NAMALWA (cell line): Measurements from ENCODE around the gene DDX46.
A peak's percentile ranks its signal among the peaks of the same experiment; 100 is the strongest.
"Not testable (repeated sequence)": the region's sequence is repeated elsewhere in the genome, so short reads cannot be mapped to it uniquely, and the experiment has no call there.

Experiments used
- DNase-seq: peaks from one replicate; pipeline ENCODE4 v3.0.0-alpha.2; 2015; ENCODE audit warnings: low spot score

Gene DDX46, protein sequence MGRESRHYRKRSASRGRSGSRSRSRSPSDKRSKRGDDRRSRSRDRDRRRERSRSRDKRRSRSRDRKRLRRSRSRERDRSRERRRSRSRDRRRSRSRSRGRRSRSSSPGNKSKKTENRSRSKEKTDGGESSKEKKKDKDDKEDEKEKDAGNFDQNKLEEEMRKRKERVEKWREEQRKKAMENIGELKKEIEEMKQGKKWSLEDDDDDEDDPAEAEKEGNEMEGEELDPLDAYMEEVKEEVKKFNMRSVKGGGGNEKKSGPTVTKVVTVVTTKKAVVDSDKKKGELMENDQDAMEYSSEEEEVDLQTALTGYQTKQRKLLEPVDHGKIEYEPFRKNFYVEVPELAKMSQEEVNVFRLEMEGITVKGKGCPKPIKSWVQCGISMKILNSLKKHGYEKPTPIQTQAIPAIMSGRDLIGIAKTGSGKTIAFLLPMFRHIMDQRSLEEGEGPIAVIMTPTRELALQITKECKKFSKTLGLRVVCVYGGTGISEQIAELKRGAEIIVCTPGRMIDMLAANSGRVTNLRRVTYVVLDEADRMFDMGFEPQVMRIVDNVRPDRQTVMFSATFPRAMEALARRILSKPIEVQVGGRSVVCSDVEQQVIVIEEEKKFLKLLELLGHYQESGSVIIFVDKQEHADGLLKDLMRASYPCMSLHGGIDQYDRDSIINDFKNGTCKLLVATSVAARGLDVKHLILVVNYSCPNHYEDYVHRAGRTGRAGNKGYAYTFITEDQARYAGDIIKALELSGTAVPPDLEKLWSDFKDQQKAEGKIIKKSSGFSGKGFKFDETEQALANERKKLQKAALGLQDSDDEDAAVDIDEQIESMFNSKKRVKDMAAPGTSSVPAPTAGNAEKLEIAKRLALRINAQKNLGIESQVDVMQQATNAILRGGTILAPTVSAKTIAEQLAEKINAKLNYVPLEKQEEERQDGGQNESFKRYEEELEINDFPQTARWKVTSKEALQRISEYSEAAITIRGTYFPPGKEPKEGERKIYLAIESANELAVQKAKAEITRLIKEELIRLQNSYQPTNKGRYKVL

DNA sequence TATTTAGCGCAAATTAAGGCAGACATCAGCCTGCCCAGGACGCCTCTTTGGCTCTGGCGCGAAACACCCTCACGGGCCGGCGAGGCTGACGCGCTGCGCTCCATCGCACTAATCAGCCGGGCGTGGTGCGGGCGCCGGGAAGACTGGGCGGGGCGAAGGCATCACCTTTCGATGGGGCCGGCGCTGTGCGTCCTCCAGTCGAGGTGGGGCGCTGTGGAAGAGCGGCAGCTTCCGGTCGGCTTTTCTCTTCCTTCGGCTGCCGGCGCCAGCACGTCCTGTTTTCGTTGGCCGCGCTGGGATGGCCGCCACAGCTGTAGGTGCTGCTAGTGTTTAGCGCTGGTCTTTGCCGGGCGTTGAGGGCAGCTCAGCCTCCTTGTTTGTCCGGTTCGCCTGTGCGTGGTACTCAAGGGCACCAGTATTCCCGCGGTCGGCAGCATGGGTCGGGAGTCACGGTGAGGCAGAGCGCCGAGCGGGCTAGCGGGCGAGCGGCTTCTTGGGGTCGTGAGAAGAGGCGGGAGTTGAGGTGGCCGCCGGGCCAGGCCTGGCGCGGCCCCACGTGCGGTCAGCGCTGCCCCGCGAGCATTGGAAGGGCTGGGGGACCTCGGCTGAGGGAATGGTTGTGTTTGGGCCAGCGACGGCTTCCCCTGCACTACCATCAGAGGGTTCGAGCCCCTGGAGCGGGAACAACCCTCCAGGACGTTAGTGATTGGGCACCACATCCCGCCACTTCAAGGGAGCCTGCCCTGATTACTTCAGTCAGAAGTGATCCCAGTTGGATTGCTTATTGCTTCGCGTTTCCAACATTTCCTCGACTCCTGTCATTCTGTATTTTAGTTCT is at the start of gene DDX46:
DDX46 (plus strand) TSS at position 276 of the 838 bp plus-strand sequence; CDS start at position 436, 160 bp downstream.
- peak; percentile 94 for DNase-seq

DNA sequence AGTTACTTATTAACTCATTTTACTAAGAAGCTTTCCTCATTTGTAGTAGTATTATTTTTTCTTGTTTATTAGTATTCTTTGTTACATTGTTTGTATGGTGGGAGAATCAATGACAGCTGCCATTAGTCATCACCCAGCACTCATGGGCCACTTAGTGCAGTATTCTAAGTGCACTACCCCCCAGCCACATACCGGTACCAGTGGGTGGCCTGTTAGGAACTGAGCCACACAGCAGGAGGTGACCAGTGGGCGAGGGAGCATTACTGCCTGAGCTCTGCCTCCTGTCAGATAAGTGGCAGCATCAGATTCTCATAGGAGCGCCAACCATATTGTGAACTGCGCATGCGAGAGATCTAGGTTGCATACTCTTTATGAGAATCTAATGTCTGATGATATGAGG is 44.5 kb upstream of the DDX46 start:
- no peak for DNase-seq

DNA sequence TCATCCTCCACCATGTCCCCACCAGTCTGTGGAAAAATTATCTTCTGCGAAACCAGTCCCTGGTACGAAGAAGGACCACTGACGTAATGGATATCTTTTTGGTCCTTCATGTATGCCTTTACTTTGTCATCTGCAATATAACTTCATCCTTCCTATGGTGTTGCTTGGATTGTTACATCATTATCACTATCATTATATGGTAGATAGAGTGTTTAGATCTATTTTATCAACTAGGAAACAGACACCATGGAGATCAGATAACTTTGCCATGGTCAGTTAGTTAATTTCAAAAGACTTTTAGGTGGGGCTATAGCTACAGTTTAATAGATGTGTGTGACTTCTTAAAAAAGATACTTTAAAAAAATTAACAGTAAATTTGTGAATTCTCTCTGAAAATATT is 44.0 kb upstream of the DDX46 start:
- DNase-seq, result no peak

DNA sequence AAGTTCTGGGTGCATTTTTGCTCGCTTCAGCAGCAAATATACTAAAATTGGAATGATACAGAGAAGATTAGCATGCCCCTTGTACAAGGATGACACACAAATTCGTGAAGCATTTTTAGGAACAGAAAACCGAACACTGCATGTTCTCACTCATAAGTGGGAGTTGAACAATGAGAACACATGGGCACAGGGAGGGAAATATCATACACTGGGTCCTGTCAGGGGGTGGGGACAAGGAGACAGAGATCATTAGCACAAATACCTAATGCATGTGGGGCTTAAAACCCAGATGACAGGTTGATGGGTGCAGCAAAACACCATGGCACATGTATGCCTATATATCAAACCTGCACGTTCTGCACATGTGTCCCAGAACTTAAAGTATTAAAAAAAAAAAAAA is 43.1 kb upstream of the DDX46 start:
- DNase-seq, result not testable (repeated sequence)

DNA sequence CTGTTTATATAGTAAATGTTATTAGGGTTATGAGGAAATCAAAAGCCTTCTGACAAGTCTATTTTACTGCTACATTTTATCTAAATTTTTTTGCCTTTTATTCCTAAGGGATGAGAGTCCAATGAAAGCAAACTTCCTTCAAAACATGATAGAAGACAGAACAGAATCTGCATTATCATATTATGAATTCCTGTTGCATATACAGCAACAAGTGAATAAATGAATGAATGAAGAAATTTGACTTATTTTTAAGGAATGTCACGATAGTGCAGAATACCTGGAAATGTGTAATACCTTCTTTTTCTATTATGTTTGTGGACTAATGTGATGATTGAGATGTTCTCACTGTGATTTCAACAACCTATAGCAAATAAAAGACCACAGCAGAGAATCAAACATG is 33.7 kb upstream of the DDX46 start:
- DNase-seq, result no peak

DNA sequence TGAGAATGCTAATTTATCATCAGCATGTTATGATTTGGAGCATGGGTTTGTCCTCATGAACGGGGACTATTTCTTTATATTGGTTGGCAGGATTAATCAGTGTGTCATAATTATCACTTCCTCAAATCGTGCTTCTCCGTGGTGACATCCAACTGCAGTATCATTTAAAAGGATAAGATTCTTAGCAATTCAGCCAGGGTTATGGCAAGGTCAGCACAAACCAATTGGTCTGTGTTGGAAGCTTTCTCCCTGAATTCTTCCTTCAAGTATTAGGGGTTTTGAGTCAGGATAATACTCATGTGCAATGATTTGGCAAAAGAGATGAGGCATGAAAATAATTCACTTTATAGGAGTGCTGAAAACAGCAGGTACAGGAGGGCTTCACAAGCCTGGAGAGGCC is 25.8 kb upstream of the DDX46 start:
- no peak for DNase-seq

DNA sequence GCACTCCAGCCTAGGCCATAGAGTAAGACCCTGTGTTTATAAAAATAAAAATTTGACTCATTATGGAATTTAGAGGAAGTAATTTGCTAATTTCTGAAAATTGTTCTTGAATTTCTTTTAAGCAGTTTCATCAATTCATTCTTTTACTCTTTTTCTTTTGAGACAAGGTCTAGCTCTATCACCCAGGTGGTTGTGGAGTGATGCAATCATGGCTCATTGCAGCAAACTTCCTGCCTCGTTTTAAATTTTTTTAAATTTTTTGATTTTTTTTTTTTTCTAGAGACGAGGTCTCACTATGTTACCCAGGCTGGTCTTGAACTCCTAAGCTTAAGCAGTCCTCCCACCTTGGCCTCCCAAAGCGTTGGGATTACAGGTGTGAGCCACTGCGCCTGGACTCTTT is 23.3 kb upstream of the DDX46 start:
- peak; percentile 46 for DNase-seq

DNA sequence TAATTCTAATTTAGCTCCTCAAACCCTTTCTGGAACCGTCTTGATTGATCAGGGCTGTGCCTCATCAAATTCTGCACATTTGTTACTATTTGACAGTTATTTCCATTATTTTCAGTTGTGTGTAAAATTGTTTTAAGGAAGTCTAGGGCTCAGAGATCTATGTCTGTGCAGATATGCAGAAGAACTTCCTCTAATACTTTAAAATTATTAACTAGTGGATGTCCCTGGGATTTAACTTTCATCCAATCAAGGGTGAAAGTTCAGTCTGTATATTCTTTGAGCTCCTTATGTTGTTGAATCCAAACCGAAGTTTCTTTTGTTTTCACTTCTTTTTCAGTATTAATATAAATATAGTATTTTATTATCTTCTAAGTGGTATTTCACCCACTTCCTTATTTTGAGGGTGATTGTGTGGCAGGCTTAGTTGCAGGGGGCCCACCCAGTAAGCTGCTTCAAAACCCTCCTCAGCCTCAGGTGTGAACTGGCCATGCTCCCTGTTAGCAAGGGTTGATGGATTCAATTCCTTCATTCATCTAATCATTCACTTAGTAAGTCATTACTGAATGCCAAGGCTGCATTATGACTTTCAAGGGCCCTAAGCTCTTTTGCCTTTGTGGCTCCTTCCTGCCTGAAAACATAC is 22.3 kb upstream of the DDX46 start:
- DNase-seq, result peak; percentile 35

DNA sequence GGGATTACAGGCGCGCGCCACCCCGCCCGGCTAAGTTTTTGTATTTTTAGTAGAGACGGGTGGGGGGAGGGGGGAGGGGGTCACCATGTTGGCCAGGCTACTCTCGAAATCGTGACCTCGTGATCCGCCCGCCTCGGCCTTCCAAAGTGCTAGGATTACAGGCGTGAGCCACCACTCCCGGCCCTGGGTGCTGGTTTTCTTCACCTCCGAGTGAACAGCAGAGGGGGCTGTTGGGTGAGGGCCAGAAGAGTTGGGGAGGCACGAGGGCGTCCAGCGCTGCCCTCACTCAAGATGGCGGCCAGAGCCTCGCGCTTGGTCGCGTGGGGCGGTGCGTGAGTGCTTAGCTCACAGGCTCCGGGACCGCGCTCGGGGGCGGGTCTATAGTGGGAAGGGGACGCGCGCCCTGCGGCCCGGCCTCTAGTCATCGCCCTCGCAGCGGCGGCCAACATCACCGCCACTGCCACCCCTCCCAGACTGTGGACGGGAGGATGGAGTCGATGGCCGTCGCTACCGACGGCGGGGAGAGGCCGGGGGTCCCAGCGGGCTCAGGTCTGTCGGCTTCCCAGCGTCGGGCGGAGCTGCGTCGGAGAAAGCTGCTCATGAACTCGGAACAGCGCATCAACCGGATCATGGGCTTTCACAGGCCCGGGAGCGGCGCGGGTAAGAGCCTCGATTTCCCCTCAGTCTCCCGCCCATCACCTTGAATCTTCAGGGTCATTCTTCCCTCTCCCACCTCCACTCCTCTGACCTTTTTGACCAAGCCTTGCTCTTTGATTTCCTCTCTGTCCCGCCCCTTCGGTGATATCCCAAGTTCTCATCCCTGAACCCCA is 20.2 kb upstream of the DDX46 start, which contains the start of gene CAMLG:
CAMLG (plus strand) TSS at position 416 of the 830 bp plus-strand sequence; CDS start at position 489, 73 bp downstream.
- peak; percentile 98 for DNase-seq

DNA sequence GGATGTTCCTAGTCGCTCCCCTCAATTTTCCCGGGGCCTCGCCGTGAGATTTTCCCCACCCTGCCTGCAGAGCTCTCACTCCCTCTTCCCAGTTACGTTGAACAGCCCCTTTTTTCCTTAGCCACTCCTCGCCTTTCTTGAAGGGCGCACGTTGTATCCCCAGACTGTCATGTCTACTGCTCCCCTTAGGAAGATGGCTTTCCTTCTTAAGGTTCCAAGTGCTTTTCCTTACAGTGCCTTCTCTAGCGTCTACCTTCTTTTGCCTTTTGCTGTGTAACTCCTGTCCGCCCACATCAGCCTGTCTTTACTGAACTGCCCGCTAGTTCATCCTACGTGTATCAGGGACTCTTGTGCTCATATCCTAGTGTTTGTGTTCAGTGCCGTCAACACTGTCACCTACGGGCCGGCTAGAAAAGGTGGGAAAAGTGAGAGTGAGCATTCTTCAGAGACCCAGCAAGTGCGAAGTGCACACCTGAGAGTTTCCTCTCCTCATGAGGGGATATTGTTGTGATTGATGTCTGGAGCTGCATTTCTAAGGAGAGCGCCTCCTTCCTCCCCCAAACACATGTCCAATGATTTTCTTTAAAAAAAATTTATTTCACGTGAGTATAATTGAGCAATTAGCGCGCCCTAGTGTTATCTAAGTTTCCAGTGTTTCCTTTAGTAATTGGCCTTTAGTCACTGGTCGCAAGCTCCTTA is 19.5 kb upstream of the DDX46 start:
- peak; percentile 87 for DNase-seq

DNA sequence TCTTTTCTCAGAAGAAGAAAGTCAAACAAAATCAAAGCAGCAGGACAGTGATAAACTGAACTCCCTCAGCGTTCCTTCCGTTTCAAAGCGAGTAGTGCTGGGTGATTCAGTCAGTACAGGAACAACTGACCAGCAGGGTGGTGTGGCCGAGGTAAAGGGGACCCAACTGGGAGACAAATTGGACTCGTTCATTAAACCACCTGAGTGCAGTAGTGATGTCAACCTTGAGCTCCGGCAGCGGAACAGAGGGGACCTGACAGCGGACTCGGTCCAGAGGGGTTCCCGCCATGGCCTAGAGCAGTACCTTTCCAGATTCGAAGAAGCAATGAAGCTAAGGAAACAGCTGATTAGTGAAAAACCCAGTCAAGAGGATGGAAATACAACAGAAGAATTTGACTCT is 17.5 kb upstream of the DDX46 start:
- no peak for DNase-seq

DNA sequence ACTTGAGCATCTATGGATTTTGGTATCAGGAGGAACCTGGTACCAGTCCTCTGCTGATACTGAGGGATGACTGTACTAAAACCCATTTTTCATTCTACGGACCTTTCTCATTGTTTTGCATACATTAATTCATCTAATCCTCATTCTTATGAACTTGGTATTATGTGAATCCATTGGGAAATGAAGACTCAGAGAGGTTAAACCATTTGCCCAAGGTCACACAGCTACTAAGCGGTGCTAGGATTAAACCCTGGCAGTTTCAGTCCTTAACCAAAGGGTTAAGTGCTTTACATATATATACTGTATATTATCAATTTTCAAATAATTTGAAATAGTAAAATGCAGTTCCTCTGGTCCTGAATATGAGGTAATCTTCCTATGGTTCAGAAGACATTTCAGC is 16.4 kb upstream of the DDX46 start:
- no peak for DNase-seq

DNA sequence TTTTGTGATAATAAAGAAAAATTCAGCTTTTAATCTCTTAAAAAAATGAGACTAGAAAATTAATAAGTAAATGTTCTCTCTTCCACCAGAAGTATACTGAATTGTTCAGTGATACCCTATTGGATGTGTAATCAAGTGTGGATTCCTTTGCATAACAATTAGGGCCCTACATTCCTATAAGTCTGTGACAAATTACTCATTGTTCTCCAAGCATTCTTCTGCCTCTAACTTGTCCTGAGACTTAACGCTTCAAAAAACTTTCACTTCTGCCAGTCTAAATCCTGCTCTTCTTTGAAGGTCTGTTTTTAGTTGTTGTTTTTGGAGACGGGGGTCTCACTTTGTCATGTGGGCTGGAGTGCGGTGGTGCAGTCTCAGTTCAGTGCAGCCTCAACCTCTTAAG is 9.2 kb upstream of the DDX46 start:
- DNase-seq, result peak; percentile 39

DNA sequence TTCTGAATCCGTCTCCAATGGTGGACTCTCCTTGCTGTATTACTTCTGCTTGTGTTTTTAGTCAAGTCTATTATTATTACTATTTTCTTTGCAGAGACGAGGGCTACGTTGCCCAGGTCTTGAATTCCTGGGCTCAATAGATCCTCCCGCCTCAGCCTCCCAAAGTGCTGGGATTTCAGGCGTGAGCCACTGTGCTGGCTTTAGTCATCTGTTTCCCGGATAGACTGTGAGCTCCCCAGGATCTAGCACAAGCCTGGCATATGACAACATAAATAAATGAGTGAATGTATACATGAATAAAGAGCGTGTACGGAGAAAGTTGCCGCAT is 439 bp upstream of the DDX46 start:
- DNase-seq, result no peak

DNA sequence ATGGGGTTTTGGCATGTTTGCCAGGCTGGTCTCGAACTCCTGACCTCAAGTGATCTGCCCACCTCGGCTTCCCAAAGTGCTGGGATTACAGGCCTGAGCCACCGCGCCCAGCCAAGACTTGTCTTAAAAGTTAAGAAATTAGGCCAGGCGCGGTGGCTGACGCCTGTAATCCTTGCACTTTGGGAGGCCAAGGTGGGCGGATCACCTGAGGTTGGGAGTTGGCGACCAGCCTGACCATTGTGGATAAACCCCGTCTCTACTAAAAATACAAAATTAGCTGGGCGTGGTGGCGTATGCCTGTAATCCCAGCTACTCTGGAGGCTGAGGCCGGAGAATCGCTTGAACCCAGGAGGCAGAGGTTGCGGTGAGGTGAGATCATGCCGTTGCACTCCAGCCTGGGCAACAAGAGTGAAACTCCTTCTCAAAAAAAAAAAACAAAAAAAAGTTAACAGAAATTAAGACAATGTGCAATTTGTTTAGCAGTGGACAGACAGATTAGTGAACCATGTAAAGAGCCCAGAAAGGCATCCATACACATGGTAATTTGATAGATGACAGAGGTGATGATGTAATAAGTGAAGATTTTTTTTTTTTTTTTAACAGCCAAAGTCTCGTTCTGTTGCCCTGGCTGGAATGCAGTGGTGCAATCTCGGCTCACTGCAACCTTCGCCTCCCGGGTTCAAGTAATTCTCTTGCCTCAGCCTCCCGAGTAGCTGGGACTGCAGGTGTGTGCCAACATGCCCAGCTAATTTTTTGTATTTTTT is 9.1 kb downstream of the DDX46 start:
- DNase-seq, result not testable (repeated sequence)

DNA sequence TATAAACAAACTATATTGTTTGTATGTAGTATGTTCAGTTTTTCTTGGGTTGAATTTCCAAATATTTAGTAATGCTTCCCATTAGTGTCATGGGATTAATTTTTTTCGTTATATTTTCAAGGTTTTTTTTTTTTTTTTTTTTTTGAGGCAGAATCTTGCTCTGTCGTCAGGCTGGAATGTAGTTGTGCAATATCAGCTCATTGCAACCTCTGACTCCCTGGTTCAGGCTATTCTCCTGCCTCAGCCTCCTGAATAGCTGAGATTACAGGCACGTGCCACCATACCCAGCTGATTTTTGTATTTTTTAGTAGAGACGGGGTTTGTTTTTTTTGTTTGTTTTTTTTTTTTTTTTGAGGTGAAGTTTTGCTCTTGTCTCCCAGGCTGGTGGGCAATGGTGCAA is 10.6 kb downstream of the DDX46 start:
- no peak for DNase-seq

DNA sequence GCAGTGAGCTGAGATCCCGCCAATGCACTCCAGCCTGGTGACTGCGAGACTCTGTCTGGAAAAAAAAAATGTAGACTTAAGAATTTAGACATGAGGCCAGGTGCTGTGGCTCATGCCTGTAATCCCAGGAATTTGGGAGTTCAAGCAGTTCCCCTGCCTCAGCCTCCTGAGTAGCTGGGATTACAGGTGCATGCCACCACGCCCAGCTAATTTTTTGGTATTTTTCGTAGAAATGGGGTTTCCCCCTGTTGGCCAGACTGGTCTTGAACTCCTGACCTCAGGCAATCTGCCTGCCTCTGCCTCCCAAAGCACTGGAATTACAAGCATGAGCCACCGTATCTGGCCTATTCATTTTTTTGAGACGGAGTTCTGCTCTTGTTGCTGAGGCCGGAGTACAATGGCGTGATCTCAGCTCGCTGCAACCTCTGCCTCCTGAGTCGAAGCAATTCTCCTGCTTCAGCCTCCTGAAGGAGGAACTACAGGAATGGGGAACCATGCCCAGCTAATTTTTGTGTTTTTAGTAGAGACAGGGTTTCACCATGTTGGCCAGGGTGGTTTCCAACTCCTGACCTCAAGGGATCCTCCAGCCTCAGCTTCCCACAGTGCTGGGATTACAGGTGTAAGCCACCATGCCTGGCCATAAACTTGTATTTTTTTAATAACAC is 14.0 kb downstream of the DDX46 start:
- DNase-seq, result no peak

DNA sequence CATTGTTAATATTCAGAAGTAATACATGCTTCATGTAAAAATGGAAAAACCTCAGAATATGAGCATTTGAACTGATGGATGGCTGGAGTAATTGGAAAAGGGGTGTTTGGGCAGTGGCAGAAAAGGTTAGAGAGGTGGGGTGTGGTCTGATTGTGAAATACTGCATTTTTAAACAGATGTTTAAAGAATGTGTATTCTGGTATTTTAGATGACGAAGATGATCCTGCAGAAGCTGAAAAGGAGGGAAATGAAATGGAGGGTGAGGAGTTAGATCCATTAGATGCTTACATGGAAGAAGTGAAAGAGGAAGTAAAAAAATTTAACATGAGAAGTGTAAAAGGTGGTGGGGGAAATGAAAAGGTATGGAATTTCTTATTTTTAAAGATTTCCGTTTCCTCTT is 18.8 kb downstream of the DDX46 start:
- DNase-seq, result no peak
